ENCODE data around the gene PRKACG. TPM values are rescaled to one million over a fixed set of nuclear protein-coding genes. Genes with fewer than 3 reads are reported as not detected.
"Not testable (repeated sequence)": the region's sequence is repeated elsewhere in the genome, so short reads cannot be mapped to it uniquely, and the experiment has no call there.

PRKACG gene
- total and polyA plus RNA-seq, 5 experiments from 2014 or later = not detected

DNA sequence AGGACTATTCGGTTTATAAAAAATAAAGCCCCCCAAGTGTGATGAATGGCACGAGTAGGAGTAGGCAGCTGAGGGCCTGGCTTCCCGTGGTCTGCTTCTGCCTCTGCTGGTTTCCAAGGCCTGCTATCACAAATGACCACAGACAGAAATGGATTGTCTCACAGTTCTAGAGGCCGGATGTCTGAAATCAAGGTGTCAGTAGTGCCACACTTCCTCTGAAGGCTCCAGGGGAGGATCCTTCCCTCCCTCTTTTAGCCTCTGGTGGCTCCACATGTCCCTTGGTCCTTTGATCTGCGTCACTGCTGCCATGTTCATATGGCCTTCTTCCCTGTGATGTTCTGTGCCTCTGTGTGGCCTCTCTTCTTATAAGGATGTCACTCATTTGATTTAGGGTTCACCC is 15.1 kb downstream of the PRKACG start:
- Mint-ChIP-seq H3K9me3 (no peaks in the 10 kb centered on the region), H3K4me1 (peaks cover 5 to 38% (median 23%) of the 10 kb centered on the region in 4 donors), H3K4me3 (no peak overlapping the region), H3K27ac (peak overlapping the region in 2 of 10 donors; percentile 4 to 62), H3K27me3 (no peaks in the 10 kb centered on the region), H3K36me3 (no peaks in the 10 kb centered on the region)
- no peak for DNase-seq
- ATAC-seq = no peak
- POLR2A ChIA-PET = interaction anchor here (0.7 kb wide), 1 partner anchor 9 kb away, joined by 4 read pairs; no protein-coding TSS in a partner anchor

- Mint-ChIP-seq H3K36me3 (no peaks in the 10 kb centered on the region), H3K4me1 (peaks cover 5 to 38% (median 23%) of the 10 kb centered on the region in 4 donors), H3K9me3 (no peaks in the 10 kb centered on the region), H3K27ac (peak overlapping the region in 3 of 10 donors; percentile 6 to 63 (median 33)), H3K4me3 (no peak overlapping the region), H3K27me3 (no peaks in the 10 kb centered on the region)
- DNase-seq (no peak), ATAC-seq (no peak)
- POLR2A ChIA-PET = no interaction called here
Measured at GRCh38 chr9:68998385-68998784, 15.5 kb downstream of the PRKACG start.

- no peak for ATAC-seq
- Mint-ChIP-seq H3K9me3 (no peaks in the 10 kb centered on the region), H3K27me3 (no peaks in the 10 kb centered on the region), H3K4me1 (peaks cover 5 to 38% (median 23%) of the 10 kb centered on the region in 4 donors), H3K27ac (peak overlapping the region in 2 of 10 donors; percentile 6 to 15), H3K4me3 (no peak overlapping the region), H3K36me3 (no peaks in the 10 kb centered on the region)
- POLR2A ChIA-PET = interaction anchor here (2.2 kb wide), 1 partner anchor 218 kb away, joined by 5 read pairs; a partner anchor contains a TSS
- no peak for DNase-seq
Measured at GRCh38 chr9:68997666-68998065, 16.2 kb downstream of the PRKACG start.

- Mint-ChIP-seq H3K4me3 (peak overlapping the region in 9 of 10 donors; percentile 23 to 72 (median 59)), H3K36me3 (no peaks in the 10 kb centered on the region), H3K4me1 (peaks cover 5 to 38% (median 23%) of the 10 kb centered on the region in 4 donors), H3K27me3 (no peaks in the 10 kb centered on the region), H3K27ac (peak overlapping the region in 8 of 10 donors; percentile 8 to 80 (median 56)), H3K9me3 (no peaks in the 10 kb centered on the region)
- POLR2A ChIA-PET = interaction anchor here (2.2 kb wide), 1 partner anchor 217 kb away, joined by 5 read pairs; a partner anchor contains a TSS
- DNase-seq (peak in 1 of 10 donors; percentile 16), ATAC-seq (peak in 1 of 2 donors; percentile 51)
Measured at GRCh38 chr9:68996462-68996861, 17.5 kb downstream of the PRKACG start.

DNA sequence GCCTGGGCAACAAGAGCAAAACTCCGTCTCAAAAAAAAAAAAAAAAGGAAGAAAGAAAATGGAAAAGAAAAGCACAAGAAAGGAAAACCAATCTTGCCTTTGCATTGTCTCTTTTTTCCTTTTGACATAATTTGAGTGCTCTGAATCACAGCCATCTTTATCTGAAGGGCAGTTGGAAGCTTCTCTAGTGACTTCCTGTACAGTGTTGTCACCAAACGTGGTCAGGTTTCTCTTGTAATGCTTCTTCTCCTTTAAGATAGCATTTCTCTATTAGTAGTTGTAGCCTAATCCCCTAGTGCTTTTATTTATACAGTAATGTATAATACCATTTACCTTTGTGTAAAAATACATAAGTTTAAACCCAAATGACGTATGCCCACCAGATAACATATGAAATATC is 18.1 kb downstream of the PRKACG start:
- Mint-ChIP-seq H3K4me1 (peaks cover 5 to 38% (median 23%) of the 10 kb centered on the region in 4 donors), H3K4me3 (peak overlapping the region in 3 of 10 donors; percentile 59 to 72 (median 65))
- POLR2A ChIA-PET = interaction anchor here (0.7 to 2.2 kb wide), 2 partner anchors 117 to 216 kb away, joined by 3 to 5 read pairs; a partner anchor contains a TSS

GRCh38 chr9:68991457-68991856 is 22.5 kb downstream of the PRKACG start:
- POLR2A ChIA-PET = no interaction called here
- H3K27ac Mint-ChIP-seq = no peak overlapping the region

More for the DNA sequence above, 18.1 kb downstream of the PRKACG start:
- H3K27me3 Mint-ChIP-seq = no peaks in the 10 kb centered on the region
- no peaks in the 10 kb centered on the region for H3K9me3 Mint-ChIP-seq
- no peaks in the 10 kb centered on the region for H3K36me3 Mint-ChIP-seq
- DNase-seq (no peak), ATAC-seq (no peak)
- peak overlapping the region in 7 of 10 donors; percentile 22 to 80 (median 36) for H3K27ac Mint-ChIP-seq

GRCh38 chr9:68986949-68987348 is 27.0 kb downstream of the PRKACG start:
- H3K4me1 Mint-ChIP-seq, H3K27ac Mint-ChIP-seq, H3K9me3 Mint-ChIP-seq, H3K4me3 Mint-ChIP-seq, H3K27me3 Mint-ChIP-seq, H3K36me3 Mint-ChIP-seq, ATAC-seq, POLR2A ChIA-PET, DNase-seq: not testable (repeated sequence)

More at GRCh38 chr9:68991457-68991856, 22.5 kb downstream of the PRKACG start:
- ATAC-seq (no peak), DNase-seq (no peak)
- H3K4me3 Mint-ChIP-seq = no peak overlapping the region
- no peaks in the 10 kb centered on the region for H3K27me3 Mint-ChIP-seq
- no peaks in the 10 kb centered on the region for H3K9me3 Mint-ChIP-seq
- H3K36me3 Mint-ChIP-seq = no peaks in the 10 kb centered on the region
- H3K4me1 Mint-ChIP-seq = peaks cover 0 to 10% (median 8%) of the 10 kb centered on the region in 4 donors

- no peak for ATAC-seq
- Mint-ChIP-seq H3K9me3 (no peaks in the 10 kb centered on the region), H3K27me3 (peaks cover 0 to 3% (median 0%) of the 10 kb centered on the region in 5 donors), H3K4me3 (no peak overlapping the region), H3K36me3 (no peaks in the 10 kb centered on the region), H3K27ac (no peak overlapping the region), H3K4me1 (peaks cover 4 to 23% (median 8%) of the 10 kb centered on the region in 4 donors)
- DNase-seq = no peak
- POLR2A ChIA-PET = no interaction called here
Measured at GRCh38 chr9:68983522-68984424, 30.1 kb downstream of the PRKACG start.

DNA sequence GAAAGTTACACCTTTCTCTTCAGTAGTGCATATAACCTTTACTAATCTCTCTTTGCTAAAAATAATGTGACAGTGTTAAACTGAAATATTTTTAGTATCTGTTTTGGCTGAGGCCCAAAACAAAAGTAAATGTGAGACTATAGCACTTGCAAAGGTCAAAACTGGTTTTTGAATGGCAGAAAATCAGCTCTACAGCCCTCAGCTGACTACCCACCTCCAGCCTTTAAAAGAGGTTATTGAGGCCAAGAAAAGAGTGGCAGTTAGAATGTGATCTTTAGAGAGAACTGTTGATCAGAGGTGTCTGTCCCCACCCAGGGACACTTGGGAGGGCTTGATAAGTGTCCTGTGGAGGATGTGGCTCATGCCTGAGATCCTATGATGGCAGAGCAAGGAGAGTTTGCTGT is 30.9 kb downstream of the PRKACG start:
- no peak overlapping the region for H3K27ac Mint-ChIP-seq
- POLR2A ChIA-PET = no interaction called here
- peaks cover 4 to 30% (median 8%) of the 10 kb centered on the region in 4 donors for H3K4me1 Mint-ChIP-seq
- no peak for ATAC-seq
- no peaks in the 10 kb centered on the region for H3K36me3 Mint-ChIP-seq
- H3K9me3 Mint-ChIP-seq = no peaks in the 10 kb centered on the region
- no peak for DNase-seq
- H3K4me3 Mint-ChIP-seq = no peak overlapping the region
- peaks cover 0 to 5% (median 0%) of the 10 kb centered on the region in 5 donors for H3K27me3 Mint-ChIP-seq

- Mint-ChIP-seq H3K36me3 (no peaks in the 10 kb centered on the region), H3K4me1 (peaks cover 4 to 31% (median 8%) of the 10 kb centered on the region in 4 donors), H3K4me3 (no peak overlapping the region), H3K27me3 (peaks cover 0 to 6% (median 0%) of the 10 kb centered on the region in 5 donors), H3K9me3 (no peaks in the 10 kb centered on the region), H3K27ac (no peak overlapping the region)
- no peak for ATAC-seq
- POLR2A ChIA-PET = no interaction called here
- DNase-seq = no peak
Measured at GRCh38 chr9:68981789-68982188, 32.1 kb downstream of the PRKACG start.

- Mint-ChIP-seq H3K27ac (peak overlapping the region in 1 of 10 donors; percentile 44), H3K27me3 (peaks cover 0 to 4% (median 0%) of the 10 kb centered on the region in 5 donors), H3K4me1 (peaks cover 4 to 35% (median 8%) of the 10 kb centered on the region in 4 donors), H3K9me3 (no peaks in the 10 kb centered on the region), H3K4me3 (no peak overlapping the region), H3K36me3 (peaks cover 0 to 3% (median 0%) of the 10 kb centered on the region in 3 donors)
- DNase-seq (no peak), ATAC-seq (no peak)
- POLR2A ChIA-PET = no interaction called here
Measured at GRCh38 chr9:68980341-68980914, 33.5 kb downstream of the PRKACG start.

- ATAC-seq (peak; percentile 57 to 76), DNase-seq (no peak)
- POLR2A ChIA-PET = interaction anchor here (1.0 kb wide), 1 partner anchor 48 kb away, joined by 3 read pairs; no protein-coding TSS in a partner anchor
- no peaks in the 10 kb centered on the region for H3K9me3 Mint-ChIP-seq
- H3K4me1 Mint-ChIP-seq = peaks cover 4 to 38% (median 8%) of the 10 kb centered on the region in 4 donors
- H3K36me3 Mint-ChIP-seq = peaks cover 0 to 3% (median 0%) of the 10 kb centered on the region in 3 donors
- peaks cover 0 to 4% (median 0%) of the 10 kb centered on the region in 5 donors for H3K27me3 Mint-ChIP-seq
- peak overlapping the region in 8 of 10 donors; percentile 4 to 85 (median 65) for H3K27ac Mint-ChIP-seq
- H3K4me3 Mint-ChIP-seq = peak overlapping the region in 6 of 10 donors; percentile 1 to 28 (median 16)
Measured at GRCh38 chr9:68979538-68980314, 34.2 kb downstream of the PRKACG start.
